ENCODE data around the gene NTHL1.
"Not testable (repeated sequence)": the region's sequence is repeated elsewhere in the genome, so short reads cannot be mapped to it uniquely, and the experiment has no call there.

The NTHL1 gene

GRCh38 chr16:2040041-2040786, 7.4 kb downstream of the NTHL1 start:
- DNase-seq: no peak

- peak; percentile 82 for DNase-seq
Observed at GRCh38 chr16:2039274-2040031, 8.2 kb downstream of the NTHL1 start.

- DNase-seq: peak; percentile 66
Observed at GRCh38 chr16:2038382-2039231, 9.0 kb downstream of the NTHL1 start.

- peak; percentile 42 for DNase-seq
Observed at GRCh38 chr16:2037647-2038381, 9.8 kb downstream of the NTHL1 start.

- no peak for DNase-seq
Observed at GRCh38 chr16:2037115-2037514, 10.5 kb downstream of the NTHL1 start.

- DNase-seq: peak; percentile 22
Observed at GRCh38 chr16:2036200-2036966, 11.3 kb downstream of the NTHL1 start.

GRCh38 chr16:2035431-2036199, 12.0 kb downstream of the NTHL1 start:
- DNase-seq: peak; percentile 81

- no peak for DNase-seq
Observed at GRCh38 chr16:2034696-2035430, 12.8 kb downstream of the NTHL1 start.

- not testable (repeated sequence) for DNase-seq
Observed at GRCh38 chr16:2033909-2034695, 13.5 kb downstream of the NTHL1 start.

GRCh38 chr16:2033057-2033908, 14.4 kb downstream of the NTHL1 start:
- DNase-seq: peak; percentile 82

- DNase-seq: no peak
Observed at GRCh38 chr16:2032285-2033056, 15.2 kb downstream of the NTHL1 start.

GRCh38 chr16:2031081-2031577, 16.5 kb downstream of the NTHL1 start:
- DNase-seq: no peak

GRCh38 chr16:2030036-2030435, 17.6 kb downstream of the NTHL1 start:
- DNase-seq: no peak

- DNase-seq: no peak
Observed at GRCh38 chr16:2029350-2029749, 18.3 kb downstream of the NTHL1 start.

- DNase-seq: no peak
Observed at GRCh38 chr16:2028620-2029220, 18.9 kb downstream of the NTHL1 start.

- DNase-seq: no peak
Observed at GRCh38 chr16:2028146-2028545, 19.5 kb downstream of the NTHL1 start.

Data from femur (tissue), 1 donor.